ENCODE data around the gene HTR4. TPM values are rescaled to one million over a fixed set of nuclear protein-coding genes. Genes with fewer than 3 reads are reported as not detected.
"Not testable (repeated sequence)": the region's sequence is repeated elsewhere in the genome, so short reads cannot be mapped to it uniquely, and the experiment has no call there.

Gene HTR4
- total RNA-seq, 2 donors from 2014 or later: 7.5 to 8.9 TPM

- Histone ChIP-seq H3K36me3 (no peaks in the 10 kb centered on the region), H3K4me1 (no peaks in the 10 kb centered on the region), H3K4me3 (no peak overlapping the region), H3K9me3 (no peaks in the 10 kb centered on the region), H3K9ac (ENCODE audit: low read depth in 2 of 2, low read length in 2 of 2) (no peak overlapping the region), H3K27me3 (no peaks in the 10 kb centered on the region), H3K27ac (no peak overlapping the region)
- intact Hi-C loops (cut with DNase I): no loop called here
- no peak for DNase-seq
- no peak for TF ChIP-seq CTCF (IDR thresholded peaks at IDR 0.05)
Observed at GRCh38 chr5:148540647-148541046, 113.7 kb downstream of the HTR4 start.

GRCh38 chr5:148539851-148540250 lies 114.5 kb downstream of the HTR4 start:
- Histone ChIP-seq H3K4me1 (no peaks in the 10 kb centered on the region), H3K9me3 (no peaks in the 10 kb centered on the region), H3K9ac (ENCODE audit: low read depth in 2 of 2, low read length in 2 of 2) (no peak overlapping the region), H3K27ac (no peak overlapping the region), H3K27me3 (no peaks in the 10 kb centered on the region), H3K36me3 (no peaks in the 10 kb centered on the region), H3K4me3 (no peak overlapping the region)
- TF ChIP-seq CTCF (IDR thresholded peaks at IDR 0.05): no peak
- DNase-seq: no peak
- intact Hi-C loops (cut with DNase I): no loop called here

GRCh38 chr5:148535190-148535589 lies 119.1 kb downstream of the HTR4 start:
- no peak overlapping the region for H3K27ac ChIP-seq
- TF ChIP-seq CTCF (IDR thresholded peaks at IDR 0.05): no peak
- DNase-seq: no peak
- no peaks in the 10 kb centered on the region for H3K27me3 ChIP-seq
- intact Hi-C loops (cut with DNase I): no loop called here
- H3K9ac ChIP-seq (ENCODE audit: low read depth in 2 of 2, low read length in 2 of 2): no peak overlapping the region
- H3K9me3 ChIP-seq: no peaks in the 10 kb centered on the region
- H3K36me3 ChIP-seq: no peaks in the 10 kb centered on the region
- no peaks in the 10 kb centered on the region for H3K4me1 ChIP-seq
- H3K4me3 ChIP-seq: no peak overlapping the region

GRCh38 chr5:148532969-148533670 lies 121.2 kb downstream of the HTR4 start:
- Histone ChIP-seq H3K27ac (no peak overlapping the region), H3K27me3 (no peaks in the 10 kb centered on the region), H3K36me3 (no peaks in the 10 kb centered on the region), H3K9me3 (no peaks in the 10 kb centered on the region), H3K4me3 (no peak overlapping the region), H3K9ac (ENCODE audit: low read depth in 2 of 2, low read length in 2 of 2) (no peak overlapping the region), H3K4me1 (no peaks in the 10 kb centered on the region)
- no peak for TF ChIP-seq CTCF (IDR thresholded peaks at IDR 0.05)
- DNase-seq: no peak
- intact Hi-C loops (cut with DNase I): no loop called here

- H3K4me3 ChIP-seq; H3K27me3 ChIP-seq; DNase-seq; H3K4me1 ChIP-seq; H3K9ac ChIP-seq (ENCODE audit: low read depth in 2 of 2, low read length in 2 of 2); H3K9me3 ChIP-seq; H3K36me3 ChIP-seq; intact Hi-C loops (cut with DNase I); H3K27ac ChIP-seq: not testable (repeated sequence)
Observed at GRCh38 chr5:148529450-148529849, 124.9 kb downstream of the HTR4 start.

- H3K4me3 ChIP-seq: no peak overlapping the region
- no peaks in the 10 kb centered on the region for H3K9me3 ChIP-seq
- no peaks in the 10 kb centered on the region for H3K36me3 ChIP-seq
- no peaks in the 10 kb centered on the region for H3K27me3 ChIP-seq
- intact Hi-C loops (cut with DNase I): no loop called here
- H3K9ac ChIP-seq (ENCODE audit: low read depth in 2 of 2, low read length in 2 of 2): no peak overlapping the region
- no peak for DNase-seq
- H3K4me1 ChIP-seq: no peaks in the 10 kb centered on the region
- no peak overlapping the region for H3K27ac ChIP-seq
- no peak for TF ChIP-seq CTCF (IDR thresholded peaks at IDR 0.05)
Observed at GRCh38 chr5:148524721-148525120, 129.6 kb downstream of the HTR4 start.
